SK-N-MC (cell line): Measurements from ENCODE around the gene JMJD6.

Experiments
- EZH2 ChIP-seq: fragments of 200-600 bp; sonication (generic); IDR thresholded peaks from one replicate; pipeline ENCODE4 v1.6.1; 2017; ENCODE audit warnings: antibody characterized with exemption
- POLR2AphosphoS5 ChIP-seq: IDR thresholded peaks from 2 replicates; pipeline ENCODE4 v1.6.1; 2012; ENCODE audit warnings: mild to moderate bottlenecking, low read depth, low read length, borderline replicate concordance

- TF ChIP-seq EZH2 (no peak), POLR2AphosphoS5 (no peak)
Measured at GRCh38 chr17:76695059-76695831, 31.2 kb downstream of the JMJD6 start.
